Stimulated activated CD4-positive, alpha-beta T cell treated with anti-CD3 and anti-CD28 coated beads, Interleukin-1b, Interleukin-23, amount 100 ng/mL, for 1 hour (primary cell): ENCODE results near the gene NPY1R.

ENCODE experiments used
- DNase-seq, 2 donors: peaks; one replicate each; pipeline ENCODE4 v3.0.0-alpha.2; 2020; ENCODE audit warnings: low read depth in 2 of 2

NPY1R gene

GRCh38 chr4:163279713-163280112 lies 52.7 kb downstream of the NPY1R start:
- DNase-seq = no peak

- no peak for DNase-seq
Measured at GRCh38 chr4:163274861-163275260, 57.5 kb downstream of the NPY1R start.
